ENCODE data around the gene TF.

DNA sequence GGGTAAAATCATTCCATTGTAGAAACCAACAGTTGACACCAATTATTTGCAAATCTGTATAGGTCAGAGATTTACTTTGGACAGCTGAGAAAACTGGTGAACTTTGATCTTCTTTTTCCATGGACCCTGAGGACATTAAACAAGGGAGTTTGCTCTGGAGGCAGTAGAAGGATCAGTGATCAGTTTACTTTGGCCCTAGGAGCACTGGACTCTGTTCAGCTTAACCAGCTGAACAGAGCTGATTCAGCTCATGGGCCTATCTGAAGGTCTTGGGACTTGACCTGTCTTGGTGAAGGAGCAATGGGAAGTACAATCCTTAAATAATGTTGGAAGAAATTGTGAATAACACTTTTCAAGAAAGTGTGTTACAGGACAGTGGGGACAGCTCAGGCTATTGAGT is 15.2 kb upstream of the TF start:
- TF ChIP-seq, protein P1, sequence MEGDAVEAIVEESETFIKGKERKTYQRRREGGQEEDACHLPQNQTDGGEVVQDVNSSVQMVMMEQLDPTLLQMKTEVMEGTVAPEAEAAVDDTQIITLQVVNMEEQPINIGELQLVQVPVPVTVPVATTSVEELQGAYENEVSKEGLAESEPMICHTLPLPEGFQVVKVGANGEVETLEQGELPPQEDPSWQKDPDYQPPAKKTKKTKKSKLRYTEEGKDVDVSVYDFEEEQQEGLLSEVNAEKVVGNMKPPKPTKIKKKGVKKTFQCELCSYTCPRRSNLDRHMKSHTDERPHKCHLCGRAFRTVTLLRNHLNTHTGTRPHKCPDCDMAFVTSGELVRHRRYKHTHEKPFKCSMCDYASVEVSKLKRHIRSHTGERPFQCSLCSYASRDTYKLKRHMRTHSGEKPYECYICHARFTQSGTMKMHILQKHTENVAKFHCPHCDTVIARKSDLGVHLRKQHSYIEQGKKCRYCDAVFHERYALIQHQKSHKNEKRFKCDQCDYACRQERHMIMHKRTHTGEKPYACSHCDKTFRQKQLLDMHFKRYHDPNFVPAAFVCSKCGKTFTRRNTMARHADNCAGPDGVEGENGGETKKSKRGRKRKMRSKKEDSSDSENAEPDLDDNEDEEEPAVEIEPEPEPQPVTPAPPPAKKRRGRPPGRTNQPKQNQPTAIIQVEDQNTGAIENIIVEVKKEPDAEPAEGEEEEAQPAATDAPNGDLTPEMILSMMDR (IDR thresholded peaks at IDR 0.05 in 8 of 11, conservative IDR thresholded peaks at IDR 0.05 in 3 of 11), result no peak
- TF ChIP-seq POLR2A (IDR thresholded peaks at IDR 0.05), result no peak
